ENCODE measurements around the gene GPR37L1. TPM values are rescaled to one million over a fixed set of nuclear protein-coding genes. Genes with fewer than 3 reads are reported as not detected.
A peak's percentile ranks its signal among the peaks of the same experiment; 100 is the strongest.

The GPR37L1 gene
- total and polyA plus RNA-seq, 11 donors, result 0.03 to 0.05 (median 0.04) TPM; not detected in 8

GRCh38 chr1:202085682-202086373 lies 36.9 kb upstream of the GPR37L1 start:
- 61 to 73% (median 63%) methylated on average over 7 of the region's 7 CpGs for WGBS, 4 donors

DNA sequence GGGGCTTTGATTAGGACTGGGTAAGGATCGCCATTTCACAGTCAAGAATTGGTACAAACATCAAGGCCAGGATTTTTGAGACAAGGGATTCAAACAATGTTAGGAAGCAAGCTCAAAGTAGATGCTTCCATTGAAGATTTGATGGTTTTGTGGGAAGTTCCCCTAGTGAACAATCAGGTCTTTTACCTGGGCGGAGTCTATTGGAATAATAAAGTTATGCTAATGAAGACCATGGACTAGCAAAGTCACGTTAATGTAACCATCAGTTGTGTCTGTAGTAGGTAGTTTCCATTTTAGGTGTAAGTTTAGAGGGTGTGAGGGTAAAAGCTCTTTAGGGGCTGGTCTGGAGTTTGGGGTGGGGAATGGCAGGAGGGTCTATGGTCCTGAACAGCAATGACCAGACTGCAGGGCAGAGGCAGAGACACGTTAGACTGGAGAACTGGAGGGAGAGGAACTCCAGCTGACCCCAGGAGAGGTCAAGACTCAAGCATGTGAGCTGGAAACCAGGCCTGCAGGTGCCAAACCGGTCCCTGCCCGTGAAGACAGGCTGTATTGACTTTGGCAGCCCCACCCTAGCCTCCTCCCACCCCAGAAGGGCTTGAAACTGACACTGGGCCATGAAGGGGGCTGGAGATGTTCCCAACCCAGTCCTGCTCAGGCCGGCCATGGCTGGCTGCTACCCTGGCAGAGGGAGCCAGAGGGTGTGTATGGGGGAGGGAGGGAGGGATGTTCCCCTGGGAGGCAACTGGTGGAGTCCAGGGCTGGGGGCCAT lies 36.0 kb upstream of the GPR37L1 start:
- no peaks in the 10 kb centered on the region for H3K9me3 ChIP-seq
- no peak overlapping the region for H3K27ac ChIP-seq
- no peak overlapping the region for H3K4me3 ChIP-seq
- H3K4me1 ChIP-seq, result peaks cover 0 to 16% (median 0%) of the 10 kb centered on the region in 12 donors
- ATAC-seq (peak in 3 of 4 donors; percentile 33 to 48 (median 42)), DNase-seq (peak in 1 of 5 donors; percentile 34)
- no peaks in the 10 kb centered on the region for H3K27me3 ChIP-seq
- no peak for TF ChIP-seq CTCF (IDR thresholded peaks at IDR 0.05)
- no peak for TF ChIP-seq POLR2A (IDR thresholded peaks at IDR 0.05)
- 52 to 76% (median 68%) methylated on average over 7 of the region's 7 CpGs for WGBS, 4 donors
- intact Hi-C loops (cut with DNase I), result no loop called here
- no peaks in the 10 kb centered on the region for H3K36me3 ChIP-seq

More at GRCh38 chr1:202085682-202086373, 36.9 kb upstream of the GPR37L1 start:
- peaks cover 0 to 16% (median 0%) of the 10 kb centered on the region in 12 donors for H3K4me1 ChIP-seq
- H3K9me3 ChIP-seq, result no peaks in the 10 kb centered on the region
- H3K27me3 ChIP-seq, result no peaks in the 10 kb centered on the region
- no peak overlapping the region for H3K27ac ChIP-seq
- no peaks in the 10 kb centered on the region for H3K36me3 ChIP-seq
- intact Hi-C loops (cut with DNase I), result no loop called here
- TF ChIP-seq POLR2A (IDR thresholded peaks at IDR 0.05) (no peak), CTCF (IDR thresholded peaks at IDR 0.05) (no peak)
- DNase-seq, result peak in 1 of 5 donors; percentile 49
- ATAC-seq, result peak in 3 of 4 donors; percentile 60 to 66 (median 65)
- H3K4me3 ChIP-seq, result no peak overlapping the region

- no peak overlapping the region for H3K27ac ChIP-seq
- no peak for DNase-seq
- peaks cover 0 to 16% (median 0%) of the 10 kb centered on the region in 12 donors for H3K4me1 ChIP-seq
- H3K4me3 ChIP-seq, result no peak overlapping the region
- intact Hi-C loops (cut with DNase I), result no loop called here
- H3K36me3 ChIP-seq, result no peaks in the 10 kb centered on the region
- no peaks in the 10 kb centered on the region for H3K9me3 ChIP-seq
- no peak for ATAC-seq
- WGBS, 4 donors, result 81 to 87% (median 83%) methylated on average over 3 of the region's 3 CpGs
- TF ChIP-seq POLR2A (IDR thresholded peaks at IDR 0.05), result no peak
- no peaks in the 10 kb centered on the region for H3K27me3 ChIP-seq
These were observed 34.5 kb upstream of the GPR37L1 start for GRCh38 chr1:202088206-202088605.

DNA sequence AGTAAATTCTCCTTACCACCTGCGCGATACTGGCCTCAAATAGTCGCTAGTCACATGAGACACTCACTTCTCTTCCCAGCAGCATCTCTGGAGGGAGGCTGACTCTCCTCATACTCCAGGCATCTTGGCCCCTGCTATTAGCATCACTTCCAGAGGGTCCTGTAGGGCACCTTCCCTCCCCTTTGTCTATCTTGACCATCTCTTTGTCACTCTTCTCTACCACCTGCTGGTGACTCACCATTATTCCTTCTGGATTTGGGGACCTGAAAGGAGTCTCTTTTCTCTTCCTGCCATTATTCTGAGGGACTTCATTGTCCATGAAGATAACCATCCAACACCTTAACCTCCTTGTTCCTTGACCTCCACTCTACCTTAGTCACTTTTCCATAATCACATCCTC lies 31.7 kb upstream of the GPR37L1 start:
- no peak for TF ChIP-seq CTCF (IDR thresholded peaks at IDR 0.05)
- TF ChIP-seq POLR2A (IDR thresholded peaks at IDR 0.05), result no peak
- intact Hi-C loops (cut with DNase I), result no loop called here
- H3K9me3 ChIP-seq, result no peaks in the 10 kb centered on the region
- peaks cover 0 to 12% (median 0%) of the 10 kb centered on the region in 12 donors for H3K4me1 ChIP-seq
- DNase-seq, result no peak
- no peak overlapping the region for H3K4me3 ChIP-seq
- 93 to 97% (median 96%) methylated on average over 3 of the region's 3 CpGs for WGBS, 4 donors
- H3K36me3 ChIP-seq, result no peaks in the 10 kb centered on the region
- no peak overlapping the region for H3K27ac ChIP-seq
- ATAC-seq, result no peak
- H3K27me3 ChIP-seq, result no peaks in the 10 kb centered on the region
